Calu3 (cell line): ENCODE measurements around the gene CHST15. TPM values are rescaled to one million over a fixed set of nuclear protein-coding genes. Genes with fewer than 3 reads are reported as not detected.

Experiments used
- BruUV-seq: library from RNA; stranded (reverse); fragments of 400-500 nt; replicated peaks from 2 replicates; lab custom pipeline; 2021; lab: Mats Ljungman, UMichigan
- CTCF ChIA-PET: fragments of 300-600 bp; sonication (Branson Sonifier 250); formaldehyde crosslinking; loops from one replicate; lab custom pipeline; 2022; ENCODE audit warnings: antibody characterized with exemption; lab: Charles Lee
- DNase-seq: peaks from one replicate; pipeline ENCODE4 v3.0.0; 2022
- H3K27ac Mint-ChIP-seq: one replicate; pipeline ENCODE4 v1.8.0; 2022; ENCODE audit warnings: mixed read lengths; ENCODE audit not compliant: unreplicated experiment
- H3K27me3 Mint-ChIP-seq: one replicate; pipeline ENCODE4 v1.8.0; 2022; ENCODE audit warnings: mixed read lengths; ENCODE audit not compliant: unreplicated experiment
- H3K36me3 Mint-ChIP-seq: one replicate; pipeline ENCODE4 v1.8.0; 2022; ENCODE audit warnings: mild to moderate bottlenecking, moderate library complexity, mixed read lengths; ENCODE audit not compliant: insufficient read depth, unreplicated experiment
- H3K4me1 Mint-ChIP-seq: one replicate; pipeline ENCODE4 v1.8.0; 2022; ENCODE audit warnings: mild to moderate bottlenecking, low read depth, mixed read lengths; ENCODE audit not compliant: unreplicated experiment
- H3K4me3 Mint-ChIP-seq: one replicate; pipeline ENCODE4 v1.8.0; 2022; ENCODE audit warnings: mild to moderate bottlenecking, low read depth, moderate library complexity, mixed read lengths; ENCODE audit not compliant: unreplicated experiment
- H3K9me3 Mint-ChIP-seq: one replicate; pipeline ENCODE4 v1.8.0; 2022; ENCODE audit warnings: low read depth, mixed read lengths; ENCODE audit not compliant: unreplicated experiment
- intact Hi-C: fragments of 100-400 bp; cut with micrococcal nuclease; formaldehyde crosslinking; loops from one replicate; pipeline ENCODE4 v1.10.0; 2022; ENCODE audit not compliant: unreplicated experiment
- total RNA-seq: library from RNA; stranded (reverse); gene quantifications from 2 replicates; pipeline ENCODE4 v1.2.3, GENCODE V29; 2022
- TF ChIP-seq, protein P1 (sequence below): fragments of 200-600 bp; IDR thresholded peaks from one replicate; pipeline ENCODE4 v1.8.0; 2022; ENCODE audit warnings: antibody characterized with exemption; ENCODE audit not compliant: unreplicated experiment

CHST15 gene
- total RNA-seq, 1 experiment from 2014 or later, result 19.3 TPM

DNA sequence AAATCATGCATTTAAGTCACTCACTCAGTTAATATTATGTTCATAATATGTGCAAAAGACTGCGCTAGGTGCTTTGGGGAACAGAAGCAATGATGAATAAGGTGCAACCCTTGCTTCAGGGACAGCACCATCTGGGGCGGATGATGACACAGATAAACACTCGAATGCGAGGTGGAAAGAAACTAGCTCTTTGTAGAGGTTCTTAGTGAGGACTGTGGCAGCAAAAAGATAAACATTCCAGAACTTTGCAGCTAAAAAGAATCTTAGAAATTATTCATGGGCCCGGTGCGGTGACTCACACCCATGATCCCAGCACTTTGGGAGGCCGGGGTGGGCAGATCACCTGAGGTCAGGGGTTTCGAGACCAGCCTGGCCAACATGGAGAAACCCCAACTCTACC is 29.8 kb upstream of the CHST15 start:
- no peaks in the 10 kb centered on the region for H3K4me1 Mint-ChIP-seq
- intact Hi-C loops, result no loop called here
- DNase-seq, result no peak
- H3K9me3 Mint-ChIP-seq, result no peaks in the 10 kb centered on the region
- TF ChIP-seq, protein P1, sequence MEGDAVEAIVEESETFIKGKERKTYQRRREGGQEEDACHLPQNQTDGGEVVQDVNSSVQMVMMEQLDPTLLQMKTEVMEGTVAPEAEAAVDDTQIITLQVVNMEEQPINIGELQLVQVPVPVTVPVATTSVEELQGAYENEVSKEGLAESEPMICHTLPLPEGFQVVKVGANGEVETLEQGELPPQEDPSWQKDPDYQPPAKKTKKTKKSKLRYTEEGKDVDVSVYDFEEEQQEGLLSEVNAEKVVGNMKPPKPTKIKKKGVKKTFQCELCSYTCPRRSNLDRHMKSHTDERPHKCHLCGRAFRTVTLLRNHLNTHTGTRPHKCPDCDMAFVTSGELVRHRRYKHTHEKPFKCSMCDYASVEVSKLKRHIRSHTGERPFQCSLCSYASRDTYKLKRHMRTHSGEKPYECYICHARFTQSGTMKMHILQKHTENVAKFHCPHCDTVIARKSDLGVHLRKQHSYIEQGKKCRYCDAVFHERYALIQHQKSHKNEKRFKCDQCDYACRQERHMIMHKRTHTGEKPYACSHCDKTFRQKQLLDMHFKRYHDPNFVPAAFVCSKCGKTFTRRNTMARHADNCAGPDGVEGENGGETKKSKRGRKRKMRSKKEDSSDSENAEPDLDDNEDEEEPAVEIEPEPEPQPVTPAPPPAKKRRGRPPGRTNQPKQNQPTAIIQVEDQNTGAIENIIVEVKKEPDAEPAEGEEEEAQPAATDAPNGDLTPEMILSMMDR, result no peak
- no peaks in the 10 kb centered on the region for H3K36me3 Mint-ChIP-seq
- no peaks in the 10 kb centered on the region for H3K27me3 Mint-ChIP-seq
- CTCF ChIA-PET, result interaction anchor here (0.5 kb wide), 1 partner anchor 621 kb away, joined by 3 read pairs; the partner anchor contains the start of gene FAM53B
- no peak overlapping the region for H3K27ac Mint-ChIP-seq
- no peak overlapping the region for H3K4me3 Mint-ChIP-seq
- BruUV-seq, result no TSS peak

DNA sequence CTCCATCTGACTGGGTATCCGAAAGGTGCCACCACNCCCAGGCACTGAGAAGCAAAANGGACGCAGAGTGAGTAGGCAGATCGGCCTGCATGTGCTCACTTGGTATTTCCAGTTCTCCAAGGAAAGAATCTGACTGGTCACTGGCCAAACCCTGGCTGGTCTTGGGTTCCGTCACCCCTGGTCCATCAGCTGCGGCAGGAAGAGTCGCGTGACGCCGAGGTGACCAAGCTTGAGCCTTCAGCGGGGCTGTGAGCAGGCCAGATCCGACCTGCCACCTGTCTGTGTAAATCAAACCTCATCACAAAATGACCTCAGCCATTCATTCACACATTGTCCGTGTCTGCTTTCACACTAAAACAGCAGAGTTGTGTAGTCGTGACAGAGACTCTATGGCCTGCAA is 28.8 kb upstream of the CHST15 start:
- H3K4me1 Mint-ChIP-seq, result no peaks in the 10 kb centered on the region
- no peak overlapping the region for H3K4me3 Mint-ChIP-seq
- intact Hi-C loops, result no loop called here
- DNase-seq, result no peak
- H3K27me3 Mint-ChIP-seq, result no peaks in the 10 kb centered on the region
- CTCF ChIA-PET, result no interaction called here
- no peak overlapping the region for H3K27ac Mint-ChIP-seq
- H3K36me3 Mint-ChIP-seq, result no peaks in the 10 kb centered on the region
- TF ChIP-seq, protein P1, result no peak
- BruUV-seq, result no TSS peak
- no peaks in the 10 kb centered on the region for H3K9me3 Mint-ChIP-seq

DNA sequence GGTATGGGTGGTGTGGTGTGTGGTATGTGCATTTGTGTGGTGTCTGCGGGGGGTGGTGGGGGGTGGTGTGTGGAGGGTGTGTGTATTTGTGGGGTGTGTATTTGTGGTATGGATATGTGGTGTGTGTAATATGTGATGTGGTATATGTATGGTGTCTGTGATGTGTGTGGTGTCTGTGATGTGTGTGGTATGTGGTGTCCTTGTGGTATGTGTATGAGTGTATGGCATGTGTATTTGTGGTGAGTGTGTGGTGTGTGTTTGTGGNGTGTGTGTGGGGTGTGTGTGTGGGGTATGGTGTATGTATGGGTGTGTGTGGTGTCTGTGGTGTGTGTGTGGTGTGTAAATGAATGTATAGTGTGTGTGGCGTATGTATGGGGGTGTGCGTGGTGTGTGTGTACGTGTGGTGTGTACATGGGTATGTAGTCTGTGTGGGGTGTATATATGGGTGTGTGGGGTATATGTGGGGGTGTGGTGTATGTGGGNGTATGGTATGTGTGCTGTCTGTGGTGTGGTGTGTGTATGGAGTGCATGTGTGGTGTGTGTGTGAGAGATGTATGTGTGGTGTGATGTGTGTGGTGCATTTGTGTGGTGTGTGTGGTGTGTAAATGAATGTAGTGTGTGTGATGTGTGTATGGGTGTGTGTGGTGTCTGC is 27.1 kb upstream of the CHST15 start:
- intact Hi-C loops, result no loop called here
- Mint-ChIP-seq H3K27me3 (no peaks in the 10 kb centered on the region), H3K4me1 (no peaks in the 10 kb centered on the region), H3K9me3 (no peaks in the 10 kb centered on the region), H3K27ac (no peak overlapping the region), H3K36me3 (no peaks in the 10 kb centered on the region), H3K4me3 (no peak overlapping the region)
- DNase-seq, result no peak
- BruUV-seq, result no TSS peak
- CTCF ChIA-PET, result no interaction called here
- TF ChIP-seq, protein P1, result no peak

DNA sequence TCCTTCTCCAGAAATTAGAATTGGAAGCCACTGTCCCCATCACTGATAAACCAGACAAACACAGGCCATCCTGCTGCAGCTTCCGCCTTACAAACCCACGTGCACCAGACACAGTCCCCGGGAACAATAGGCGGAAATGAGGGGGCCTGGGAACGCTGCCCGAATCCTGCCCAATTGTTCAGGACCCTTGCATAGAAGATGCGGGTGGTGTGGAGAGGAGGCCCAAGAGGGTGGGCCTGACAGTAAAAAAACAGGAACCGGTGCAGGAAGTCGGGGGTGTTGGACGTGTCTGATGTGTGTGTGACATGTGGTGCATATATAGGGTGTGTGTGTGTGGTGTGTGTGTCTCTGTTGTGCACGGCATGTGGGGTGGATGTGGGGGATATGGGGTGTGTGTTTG is 26.5 kb upstream of the CHST15 start:
- H3K4me3 Mint-ChIP-seq, result no peak overlapping the region
- TF ChIP-seq, protein P1, result no peak
- H3K9me3 Mint-ChIP-seq, result no peaks in the 10 kb centered on the region
- no TSS peak for BruUV-seq
- no peaks in the 10 kb centered on the region for H3K4me1 Mint-ChIP-seq
- H3K27me3 Mint-ChIP-seq, result no peaks in the 10 kb centered on the region
- intact Hi-C loops, result no loop called here
- no peak for DNase-seq
- no peaks in the 10 kb centered on the region for H3K36me3 Mint-ChIP-seq
- H3K27ac Mint-ChIP-seq, result no peak overlapping the region
- CTCF ChIA-PET, result no interaction called here
